GM18951 (cell line): Measurements from ENCODE around the gene CAPN8.

Experiments
- POLR2A ChIP-seq: IDR thresholded peaks from 4 replicates; pipeline ENCODE4 v1.6.1; 2011; ENCODE audit warnings: mild to moderate bottlenecking; ENCODE audit not compliant: insufficient read length, insufficient read depth; ENCODE audit errors: extremely low read depth
- in situ Hi-C: fragments of 300-500 bp; cut with MboI; formaldehyde crosslinking; loops from one replicate; pipeline ENCODE4 v1.12.0; 2022; ENCODE audit warnings: low sequenced_read_pairs, mixed read lengths, inconsistent platforms; ENCODE audit not compliant: unreplicated experiment

The CAPN8 gene

DNA sequence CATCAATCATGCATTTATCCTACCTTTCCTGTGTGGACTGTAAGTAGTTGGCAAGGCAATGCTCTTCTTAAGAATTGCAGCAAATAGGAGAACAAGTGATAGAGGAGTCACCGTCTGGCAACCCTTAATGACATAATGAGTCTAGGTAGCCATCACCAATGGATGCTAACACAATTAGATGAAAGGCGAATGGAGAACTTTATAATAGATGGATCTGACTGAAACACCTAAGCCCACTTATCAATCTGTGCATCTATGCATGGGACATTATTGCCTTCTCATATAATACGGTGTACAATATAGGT lies 18.9 kb upstream of the CAPN8 start:
- no peak for TF ChIP-seq POLR2A
- in situ Hi-C loops, result no loop called here

- in situ Hi-C loops, result no loop called here
- no peak for TF ChIP-seq POLR2A
These were observed 18.3 kb upstream of the CAPN8 start for GRCh38 chr1:223683586-223684487.

- in situ Hi-C loops, result no loop called here
- no peak for TF ChIP-seq POLR2A
These were observed 17.0 kb upstream of the CAPN8 start for GRCh38 chr1:223682502-223682901.

- in situ Hi-C loops, result no loop called here
- TF ChIP-seq POLR2A, result no peak
These were observed 14.7 kb upstream of the CAPN8 start for GRCh38 chr1:223680188-223680587.

- TF ChIP-seq POLR2A, result no peak
- in situ Hi-C loops, result no loop called here
These were observed 13.3 kb upstream of the CAPN8 start for GRCh38 chr1:223678841-223679240.

DNA sequence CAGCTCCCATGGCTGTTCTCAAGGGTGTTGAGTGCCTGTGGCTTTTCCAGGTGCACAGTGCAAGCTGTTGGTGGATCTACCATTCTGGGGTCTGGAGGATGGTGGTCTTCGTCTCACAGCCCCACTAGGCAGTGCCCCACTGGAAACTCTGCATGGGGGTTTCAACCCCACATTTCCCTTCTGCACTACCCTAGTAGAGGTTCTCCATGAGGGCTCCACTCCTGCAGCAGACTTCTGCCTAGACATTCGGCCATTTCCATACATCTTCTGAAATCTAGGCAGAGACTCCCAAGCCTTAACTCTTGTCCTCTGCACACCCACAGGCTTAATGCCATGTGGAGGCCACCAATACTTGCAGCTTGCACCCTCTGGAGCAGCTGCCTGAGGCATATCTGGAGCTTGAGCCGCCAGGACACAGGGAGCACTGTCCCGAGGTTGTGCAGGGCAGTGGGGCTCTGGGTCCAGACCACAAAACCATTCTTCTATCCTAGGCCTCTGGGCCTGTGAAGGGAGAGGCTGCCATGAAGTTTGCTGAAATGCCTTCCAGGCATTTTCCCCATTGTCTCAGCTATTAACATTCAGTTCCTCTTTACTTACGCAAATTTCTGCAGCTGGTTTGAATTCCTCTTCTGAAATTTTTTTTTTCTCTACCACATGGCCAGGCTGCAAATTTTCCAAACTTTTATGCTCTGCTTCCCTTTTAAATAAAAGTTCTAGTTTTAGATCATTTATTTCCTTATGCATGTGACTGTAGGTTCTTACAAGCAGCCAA lies 8.8 kb upstream of the CAPN8 start:
- TF ChIP-seq POLR2A, result no peak
- in situ Hi-C loops, result no loop called here

DNA sequence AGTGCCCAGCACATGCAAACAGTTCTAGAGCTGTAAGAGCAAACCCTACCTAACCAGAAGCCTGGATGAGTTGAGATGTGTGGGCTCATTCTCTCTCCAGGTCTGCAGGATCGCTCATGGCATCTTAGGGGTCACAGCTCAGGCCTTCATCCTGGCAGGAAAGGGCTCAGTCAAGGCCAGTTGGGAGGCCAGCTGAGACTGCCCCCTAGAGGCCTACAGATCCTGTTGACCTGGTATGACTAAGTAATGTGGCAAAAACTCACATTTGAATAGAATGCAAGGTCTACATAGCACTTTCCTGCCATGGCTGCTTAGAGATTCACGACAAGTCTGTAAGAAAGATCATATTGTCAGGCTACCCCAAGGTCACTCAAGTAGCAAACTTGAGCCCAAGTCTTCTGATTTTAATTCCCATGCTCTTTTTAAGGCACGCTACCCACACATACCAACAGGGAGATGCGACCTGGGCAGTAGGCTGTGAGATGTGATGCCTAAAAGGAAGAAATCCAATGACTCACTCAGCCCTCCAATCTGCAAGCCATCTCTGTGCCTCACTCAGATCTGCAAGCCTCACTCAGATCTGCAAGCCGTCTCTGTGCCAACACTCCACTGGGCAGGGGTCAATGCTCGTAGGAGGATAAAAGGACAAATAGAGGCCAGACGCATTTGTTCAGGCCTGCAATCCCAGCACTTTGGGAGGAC lies 5.1 kb upstream of the CAPN8 start:
- no peak for TF ChIP-seq POLR2A
- in situ Hi-C loops, result no loop called here

DNA sequence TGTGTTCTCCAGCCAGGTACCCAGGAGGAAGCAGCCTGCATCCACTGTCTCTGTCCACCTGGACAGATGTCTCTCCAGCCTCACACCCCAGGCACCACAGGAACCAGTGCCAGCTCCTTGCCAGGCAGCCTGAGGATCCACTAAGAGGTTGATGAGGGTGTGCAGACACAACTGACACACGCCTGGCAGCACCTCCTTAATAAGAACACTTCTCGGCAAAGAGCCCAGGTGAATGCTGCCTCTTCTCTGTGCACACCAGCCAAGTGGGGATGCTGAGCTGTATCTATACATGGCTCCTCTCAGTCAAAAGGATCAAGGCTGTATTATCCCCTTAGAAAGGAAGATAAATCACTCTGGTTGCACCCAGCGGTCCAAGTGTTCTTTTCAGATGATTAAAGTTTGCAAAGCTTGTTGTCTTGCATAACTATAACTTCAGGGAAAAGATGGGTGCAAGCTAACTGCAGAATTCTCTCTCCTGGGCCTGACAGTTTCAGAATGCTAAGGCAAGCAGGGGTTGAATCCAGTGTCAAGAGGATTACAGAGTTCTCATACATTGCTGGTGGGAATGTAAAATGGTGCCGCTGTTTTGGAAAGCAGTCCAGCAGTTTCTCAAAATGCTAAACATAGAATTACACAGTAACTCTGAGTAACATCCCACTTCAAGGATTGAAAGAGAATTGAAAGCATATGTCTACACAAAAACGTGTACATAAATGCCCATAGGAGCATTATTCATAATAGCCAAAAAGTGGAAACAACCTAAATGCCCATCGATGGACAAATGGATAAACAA lies 3.7 kb upstream of the CAPN8 start:
- TF ChIP-seq POLR2A, result no peak
- in situ Hi-C loops, result no loop called here

DNA sequence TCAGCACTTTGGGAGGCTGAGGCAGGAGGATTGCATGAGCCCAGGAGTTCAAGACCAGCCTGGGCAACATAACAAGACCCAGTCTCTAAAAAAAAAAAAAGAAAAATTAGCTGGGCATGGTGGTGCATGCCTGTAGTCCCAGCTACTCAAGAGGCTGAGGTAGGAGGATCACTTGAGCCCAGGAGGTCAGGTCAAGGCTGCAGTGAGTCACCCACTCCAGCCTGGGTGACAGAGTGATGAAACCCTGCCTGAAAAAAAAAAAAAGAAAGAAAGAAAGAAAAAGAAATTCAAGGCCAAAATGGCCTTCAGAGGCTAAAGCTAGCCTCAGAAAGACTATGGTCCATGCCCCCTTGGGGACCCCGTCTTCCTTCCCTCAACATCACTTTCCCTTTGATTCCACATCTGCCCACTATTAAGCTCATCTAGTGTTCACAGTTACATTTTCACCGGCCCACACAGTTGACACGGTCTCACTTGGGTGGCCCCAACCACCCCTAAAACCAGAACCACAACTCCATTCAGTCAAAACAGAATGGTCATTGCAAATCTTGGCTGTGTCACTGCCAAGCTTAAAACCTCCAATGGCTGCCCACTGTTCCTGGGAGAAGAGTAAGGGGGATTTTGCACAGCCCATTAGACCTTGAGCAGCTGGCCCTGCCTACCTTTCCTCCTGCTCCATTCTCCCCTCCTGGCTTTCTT lies 2.1 kb upstream of the CAPN8 start:
- no peak for TF ChIP-seq POLR2A
- in situ Hi-C loops, result no loop called here

GRCh38 chr1:223664106-223664505 lies 1.4 kb downstream of the CAPN8 start:
- in situ Hi-C loops, result no loop called here
- no peak for TF ChIP-seq POLR2A

- no peak for TF ChIP-seq POLR2A
- in situ Hi-C loops, result no loop called here
These were observed 2.6 kb downstream of the CAPN8 start for GRCh38 chr1:223662943-223663342.

DNA sequence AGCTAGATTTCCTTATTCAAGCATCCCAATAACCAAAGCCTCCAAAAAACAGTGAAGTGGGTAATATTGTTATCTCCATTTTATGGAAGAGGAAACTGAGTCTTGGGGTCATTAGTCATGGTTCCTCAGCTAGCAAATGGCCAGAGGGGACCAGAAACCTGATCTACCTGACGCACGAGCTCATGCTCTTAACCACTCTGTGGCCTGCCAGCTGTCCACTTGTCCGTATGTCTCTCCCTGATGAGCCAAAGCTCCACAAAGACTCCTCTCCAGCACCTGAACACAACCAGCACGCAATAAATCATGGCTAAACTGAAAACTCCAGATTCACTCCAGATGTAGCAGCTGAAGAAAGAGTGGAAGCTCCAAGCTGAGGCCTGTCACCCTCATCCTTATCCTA lies 5.8 kb downstream of the CAPN8 start:
- in situ Hi-C loops, result loop anchor here (10.0 kb wide), 1 partner anchor 405 kb away; no protein-coding TSS in a partner anchor
- TF ChIP-seq POLR2A, result no peak
